Kidney glomerular epithelial cell (primary cell): Measurements from ENCODE around the gene ST3GAL3.
"Not testable (repeated sequence)": the region's sequence is repeated elsewhere in the genome, so short reads cannot be mapped to it uniquely, and the experiment has no call there.

Experiments used
- DNase-seq: peaks from one replicate; lab custom pipeline; 2025; lab: John Stamatoyannopoulos, UW

ST3GAL3 gene

GRCh38 chr1:43822040-43822690 is 114.8 kb downstream of the ST3GAL3 start:
- peak; percentile 92 for DNase-seq

- no peak for DNase-seq
Observed at GRCh38 chr1:43824795-43825194, 117.5 kb downstream of the ST3GAL3 start.

- no peak for DNase-seq
Observed at GRCh38 chr1:43828574-43828973, 121.2 kb downstream of the ST3GAL3 start.

GRCh38 chr1:43830802-43831201 is 123.5 kb downstream of the ST3GAL3 start:
- no peak for DNase-seq

GRCh38 chr1:43831851-43832250 is 124.5 kb downstream of the ST3GAL3 start:
- no peak for DNase-seq

- DNase-seq = no peak
Observed at GRCh38 chr1:43832255-43832654, 124.9 kb downstream of the ST3GAL3 start.

- no peak for DNase-seq
Observed at GRCh38 chr1:43832998-43833397, 125.7 kb downstream of the ST3GAL3 start.

GRCh38 chr1:43833902-43834279 is 126.6 kb downstream of the ST3GAL3 start:
- not testable (repeated sequence) for DNase-seq

- DNase-seq = no peak
Observed at GRCh38 chr1:43834280-43835081, 127.1 kb downstream of the ST3GAL3 start.

GRCh38 chr1:43835082-43836021 is 128.0 kb downstream of the ST3GAL3 start:
- no peak for DNase-seq

- peak; percentile 37 for DNase-seq
Observed at GRCh38 chr1:43836267-43836951, 129.1 kb downstream of the ST3GAL3 start.

GRCh38 chr1:43839056-43839455 is 131.7 kb downstream of the ST3GAL3 start:
- DNase-seq = no peak

- DNase-seq = no peak
Observed at GRCh38 chr1:43841321-43842174, 134.2 kb downstream of the ST3GAL3 start.

- DNase-seq = no peak
Observed at GRCh38 chr1:43842175-43842498, 134.8 kb downstream of the ST3GAL3 start.

- no peak for DNase-seq
Observed at GRCh38 chr1:43843684-43844083, 136.3 kb downstream of the ST3GAL3 start.

- DNase-seq = no peak
Observed at GRCh38 chr1:43844114-43844513, 136.8 kb downstream of the ST3GAL3 start.

- no peak for DNase-seq
Observed at GRCh38 chr1:43847290-43847689, 140.0 kb downstream of the ST3GAL3 start.

GRCh38 chr1:43847882-43848281 is 140.5 kb downstream of the ST3GAL3 start:
- DNase-seq = no peak

- no peak for DNase-seq
Observed at GRCh38 chr1:43849670-43850069, 142.3 kb downstream of the ST3GAL3 start.

- no peak for DNase-seq
Observed at GRCh38 chr1:43850591-43851233, 143.4 kb downstream of the ST3GAL3 start.
